Mesenteric fat pad (tissue), 1 donor: ENCODE data around the gene NEUROD2. TPM values are rescaled to one million over a fixed set of nuclear protein-coding genes. Genes with fewer than 3 reads are reported as not detected.

Source experiments
- DNase-seq: peaks from one replicate; pipeline ENCODE4 v3.0.0-alpha.2; 2020; ENCODE audit warnings: low spot score
- total RNA-seq: library from RNA; stranded (reverse); fragmentation: NEBNext Ultra II Directional; extraction: Animal tissue kit (Norgen Biotek cat#: 25700); gene quantifications from one replicate; pipeline ENCODE4 v1.2.1, GENCODE V29; 2021
- donor health status: DM: yes; HTN: yes; CAD: no.

NEUROD2 gene
- total RNA-seq, 1 donor from 2014 or later, result not detected

DNA sequence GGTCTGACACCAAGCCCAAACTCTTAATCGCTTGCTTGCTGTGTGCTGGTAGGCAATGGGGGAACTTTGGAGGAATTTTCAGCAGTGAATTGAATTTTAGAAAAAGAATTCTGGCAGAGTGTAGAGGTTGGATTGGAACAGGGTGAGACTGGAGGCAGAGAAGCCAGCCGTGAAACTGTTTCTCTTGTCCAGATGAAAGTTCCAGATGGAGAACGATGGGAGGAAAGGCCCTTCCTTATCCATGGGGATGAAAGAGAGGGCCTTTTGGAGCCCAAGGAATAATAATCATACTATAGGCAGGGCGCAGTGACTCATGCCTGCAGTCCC is 26.0 kb downstream of the NEUROD2 start:
- DNase-seq, result no peak

DNA sequence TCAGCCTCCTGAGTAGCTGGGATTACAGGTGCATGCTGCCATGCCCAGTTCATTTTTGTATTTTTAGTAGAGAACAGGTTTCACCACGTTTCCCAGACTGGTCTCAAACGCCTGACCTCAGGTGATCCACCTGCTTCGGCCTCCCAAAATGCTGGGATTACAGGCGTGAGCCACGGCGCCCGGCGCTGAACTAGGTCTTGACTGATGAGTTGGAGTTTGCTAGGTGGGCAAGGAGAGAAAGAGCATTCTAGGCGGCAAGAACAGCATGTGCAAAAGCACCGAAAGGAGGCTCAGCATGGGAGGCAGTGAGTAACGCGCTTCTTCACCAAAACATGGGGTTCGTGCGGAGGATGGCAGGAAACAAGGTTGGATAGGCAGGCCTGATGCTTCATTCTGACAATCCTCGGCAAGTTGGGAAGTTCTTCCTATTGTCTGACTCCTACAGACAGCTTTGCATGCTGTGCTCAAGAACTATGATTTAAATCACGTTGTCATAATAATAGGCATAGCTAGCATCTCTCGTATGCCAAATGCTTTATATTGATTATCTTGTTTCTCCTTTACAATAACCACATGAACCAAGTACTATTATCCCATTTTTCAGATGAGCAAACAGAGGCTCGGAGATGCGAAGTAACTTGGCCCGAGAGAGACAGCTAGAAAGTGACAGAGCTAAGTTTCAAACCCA is 26.5 kb downstream of the NEUROD2 start:
- DNase-seq, result no peak

DNA sequence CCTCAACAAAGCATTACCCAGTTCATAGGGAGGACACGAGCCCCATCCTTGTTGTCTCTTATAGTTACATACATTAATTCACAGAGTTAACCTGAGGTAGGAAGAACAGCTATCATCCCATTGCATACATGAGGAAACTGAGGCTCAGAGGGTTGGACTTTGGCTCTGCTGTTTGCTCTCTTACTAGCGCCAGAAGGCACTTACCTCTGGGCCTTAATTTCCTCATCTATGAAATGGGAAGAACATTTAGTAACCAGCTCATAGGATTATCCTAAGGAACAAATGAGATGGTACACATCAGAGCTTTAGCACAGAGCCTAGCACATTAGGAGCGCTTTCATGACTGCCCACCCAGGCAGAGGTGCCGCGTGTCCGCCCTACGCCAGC is 27.6 kb downstream of the NEUROD2 start:
- no peak for DNase-seq

DNA sequence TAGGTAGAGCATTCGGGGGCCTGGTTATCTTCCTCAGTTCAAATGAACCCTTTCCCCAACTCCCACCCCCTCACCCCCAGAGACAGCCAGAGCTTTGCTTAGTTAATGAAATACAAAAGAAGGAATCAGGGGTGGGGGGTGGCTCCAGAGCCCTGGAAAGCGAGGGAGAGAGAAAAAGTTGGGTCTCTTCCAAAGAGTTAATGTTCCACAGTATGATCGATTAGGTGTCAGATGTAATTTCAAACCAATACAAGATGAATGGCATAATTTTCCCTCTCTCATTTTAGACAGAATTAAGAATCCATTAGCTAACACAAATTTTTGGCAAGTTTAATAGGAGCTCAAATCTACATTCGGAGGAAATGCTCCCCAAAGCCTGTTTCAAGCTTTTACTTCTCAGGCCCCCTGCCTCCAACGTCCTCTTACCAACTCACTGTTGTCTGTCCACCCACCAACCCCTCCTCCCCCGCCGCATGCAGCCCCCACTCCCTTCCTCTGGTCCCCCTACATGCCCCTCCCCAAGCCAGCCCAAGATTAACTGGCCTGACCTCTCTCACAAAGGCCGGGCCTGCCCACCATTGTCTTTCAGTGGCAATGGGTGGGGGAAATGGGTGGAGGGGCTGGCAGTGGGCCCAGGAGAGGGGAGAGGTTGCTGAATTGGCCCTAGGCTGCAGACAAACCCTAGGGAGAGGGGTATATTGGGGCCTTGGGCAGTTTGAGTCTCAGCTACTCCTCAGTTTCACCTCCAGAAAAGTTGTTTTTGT is 28.2 kb downstream of the NEUROD2 start:
- no peak for DNase-seq

DNA sequence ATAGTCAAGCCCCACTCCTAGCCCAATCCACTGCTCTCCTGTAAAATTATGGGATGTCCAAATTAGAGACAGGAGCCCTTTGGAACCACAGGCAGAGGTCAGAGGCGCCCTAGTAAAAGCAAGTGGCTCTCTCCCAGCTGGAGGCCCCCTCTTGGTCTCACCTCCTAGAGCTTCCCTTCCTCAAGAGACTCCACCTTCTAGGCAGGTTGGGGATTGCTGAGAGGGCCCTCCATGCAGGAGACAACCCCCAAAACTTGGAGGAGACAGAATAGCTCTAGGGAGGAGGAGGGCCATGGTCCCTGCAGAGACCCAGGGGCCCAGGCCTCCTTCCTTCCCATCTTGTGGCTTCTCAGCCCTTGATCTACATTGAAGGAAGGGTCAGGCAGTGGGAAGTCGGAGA is 29.4 kb downstream of the NEUROD2 start:
- no peak for DNase-seq

DNA sequence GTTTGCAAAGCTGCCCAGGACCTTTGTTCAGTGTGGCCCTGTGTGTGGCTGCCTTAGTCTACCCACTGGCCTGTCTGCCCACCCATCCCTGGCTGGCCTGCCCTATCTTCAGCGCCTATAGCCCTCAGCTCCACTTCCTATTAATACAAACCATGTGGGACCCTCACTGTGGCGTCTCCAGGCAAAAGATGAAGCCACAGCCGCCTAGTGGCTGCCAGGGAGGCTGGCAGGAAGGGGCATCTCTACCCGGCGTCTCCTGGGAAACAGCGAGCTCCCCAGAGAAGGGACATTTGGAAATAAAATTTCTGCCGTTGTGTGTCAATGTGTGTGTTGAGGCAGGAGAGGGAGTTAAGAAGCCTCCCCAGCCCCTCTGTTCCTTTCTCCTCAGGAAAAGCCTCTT is 31.5 kb downstream of the NEUROD2 start:
- DNase-seq, result no peak

DNA sequence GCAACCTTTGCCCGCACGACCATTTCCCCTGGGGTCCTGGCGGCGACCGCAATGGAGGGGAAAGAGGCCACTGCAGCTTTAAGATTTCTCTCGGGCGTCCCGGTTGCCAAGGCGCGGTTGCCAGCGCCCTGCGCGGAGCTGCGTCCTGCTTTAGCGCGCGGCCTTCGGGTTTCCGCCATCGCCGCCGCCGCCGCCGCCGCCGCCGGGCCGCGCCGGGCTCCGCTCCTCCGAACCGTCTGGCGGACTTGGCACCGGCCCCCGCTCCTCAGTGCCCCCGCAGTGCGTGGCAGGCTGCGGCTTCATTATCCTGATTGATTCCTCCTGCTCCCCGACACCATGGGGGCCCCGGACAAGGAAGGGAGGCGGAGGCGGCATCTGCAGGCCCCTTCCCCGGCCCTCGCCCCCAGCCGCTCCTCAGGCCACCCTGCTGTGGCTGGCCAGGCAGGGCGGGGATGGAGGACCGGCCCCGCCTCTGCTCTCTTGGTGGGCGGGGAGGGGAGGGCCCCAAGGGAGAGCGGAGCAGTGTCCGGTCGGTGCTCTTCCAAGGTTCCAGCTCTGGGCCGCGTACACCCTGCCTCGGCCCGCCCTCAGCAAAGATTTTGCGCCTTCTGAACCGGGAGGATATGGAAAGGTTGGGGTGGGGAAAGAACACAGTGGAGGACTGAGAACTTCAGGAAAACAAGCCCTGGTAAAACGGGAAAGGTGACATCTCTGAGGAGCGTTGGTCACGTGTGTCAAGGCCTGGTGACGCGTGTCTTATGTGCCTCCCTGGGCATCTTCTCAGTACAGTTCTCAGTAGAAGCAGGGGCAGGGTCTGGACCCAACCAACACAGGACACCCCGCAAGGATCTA is 34.0 kb downstream of the NEUROD2 start:
- no peak for DNase-seq

DNA sequence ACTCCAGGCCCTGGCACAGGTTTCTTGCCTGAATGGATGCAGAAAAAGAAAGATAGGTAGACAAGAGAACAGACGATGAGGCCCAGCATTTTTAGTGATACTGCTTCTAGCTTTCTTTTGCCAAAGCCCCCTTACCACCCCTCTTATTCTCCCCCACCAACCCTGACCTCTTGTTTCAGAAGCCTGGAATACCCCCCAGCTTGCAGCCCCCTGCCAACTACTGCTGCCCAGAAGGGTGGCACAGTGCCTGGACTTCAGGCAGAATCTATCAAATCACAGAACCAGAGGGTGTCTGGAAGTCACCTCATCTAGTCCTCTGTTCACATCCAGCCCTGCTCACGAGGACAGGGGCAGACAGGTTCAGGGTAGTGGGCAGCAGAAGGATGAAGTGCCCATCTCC is 35.6 kb downstream of the NEUROD2 start:
- DNase-seq, result no peak

DNA sequence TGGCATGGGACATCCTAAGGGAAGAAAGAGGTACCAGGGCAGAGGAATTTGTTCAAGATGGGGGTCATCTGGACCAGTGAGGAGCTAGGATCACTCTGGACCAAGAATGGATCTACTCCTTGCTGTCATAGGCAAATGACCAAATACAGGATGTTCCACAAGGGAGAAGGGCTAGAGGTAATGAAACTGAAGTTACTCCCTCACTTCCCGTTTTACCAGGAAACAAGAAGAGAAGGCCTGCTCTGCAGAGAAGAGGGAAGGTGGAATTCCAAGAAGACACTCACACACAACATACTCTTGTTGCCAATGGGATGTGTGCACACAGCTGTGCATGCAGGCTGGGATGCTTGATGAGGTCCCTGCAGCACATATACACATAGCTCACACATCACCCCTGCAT is 38.6 kb downstream of the NEUROD2 start:
- no peak for DNase-seq

DNA sequence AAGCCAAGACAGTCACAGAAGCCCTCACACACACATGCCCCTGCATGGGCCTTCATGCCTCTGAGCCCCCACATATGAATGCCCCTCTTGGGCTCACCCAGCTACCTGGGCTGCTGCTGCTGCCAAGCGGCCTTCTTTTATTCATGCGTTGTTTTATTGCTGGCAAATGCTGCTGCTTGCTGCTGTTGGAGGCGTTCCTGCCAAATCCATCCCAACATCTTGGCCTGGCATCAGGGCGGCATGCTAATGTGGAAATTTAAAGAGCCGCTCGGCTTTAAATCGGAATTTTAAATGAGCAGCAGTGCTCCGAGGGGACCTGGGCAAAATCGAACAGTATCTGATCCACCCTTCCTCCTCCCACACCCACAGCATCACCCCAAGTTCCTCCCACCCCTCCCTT is 39.0 kb downstream of the NEUROD2 start:
- no peak for DNase-seq

DNA sequence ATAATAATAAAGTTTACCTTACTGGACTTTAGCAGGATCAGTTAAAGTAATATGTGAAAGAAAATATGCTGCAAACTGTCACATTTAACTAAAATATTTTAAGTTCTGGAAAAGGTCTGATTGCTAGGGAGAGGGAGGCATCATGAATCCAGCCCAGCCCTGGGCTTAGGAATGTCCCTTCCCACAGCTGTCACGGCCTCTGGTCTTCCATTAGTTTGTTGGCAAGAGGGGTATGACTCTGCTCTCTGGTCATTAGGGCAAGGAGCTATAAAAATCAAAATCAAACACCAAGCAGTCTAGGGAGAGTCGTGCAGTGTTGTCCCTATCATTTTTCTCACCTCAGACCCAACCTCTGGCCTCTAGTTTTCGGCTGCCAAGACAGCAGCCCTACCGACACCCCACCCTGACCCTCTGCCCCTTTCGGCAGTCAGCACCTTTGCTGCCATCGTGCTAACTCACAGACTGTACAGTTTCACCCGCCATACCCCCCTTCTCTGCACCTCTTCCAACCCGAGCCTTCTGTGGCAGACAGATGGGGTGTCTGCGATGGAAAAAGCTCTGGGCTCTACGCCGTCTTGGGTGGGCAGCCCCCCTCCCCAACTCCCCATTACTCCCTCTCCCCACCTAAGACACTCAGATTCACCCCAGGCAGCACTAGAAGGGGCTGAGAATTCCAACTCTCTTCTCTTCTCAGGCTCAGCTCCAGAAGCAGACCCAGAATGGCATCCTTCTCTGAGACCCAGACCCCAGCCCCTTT is 41.4 kb downstream of the NEUROD2 start:
- DNase-seq, result no peak

DNA sequence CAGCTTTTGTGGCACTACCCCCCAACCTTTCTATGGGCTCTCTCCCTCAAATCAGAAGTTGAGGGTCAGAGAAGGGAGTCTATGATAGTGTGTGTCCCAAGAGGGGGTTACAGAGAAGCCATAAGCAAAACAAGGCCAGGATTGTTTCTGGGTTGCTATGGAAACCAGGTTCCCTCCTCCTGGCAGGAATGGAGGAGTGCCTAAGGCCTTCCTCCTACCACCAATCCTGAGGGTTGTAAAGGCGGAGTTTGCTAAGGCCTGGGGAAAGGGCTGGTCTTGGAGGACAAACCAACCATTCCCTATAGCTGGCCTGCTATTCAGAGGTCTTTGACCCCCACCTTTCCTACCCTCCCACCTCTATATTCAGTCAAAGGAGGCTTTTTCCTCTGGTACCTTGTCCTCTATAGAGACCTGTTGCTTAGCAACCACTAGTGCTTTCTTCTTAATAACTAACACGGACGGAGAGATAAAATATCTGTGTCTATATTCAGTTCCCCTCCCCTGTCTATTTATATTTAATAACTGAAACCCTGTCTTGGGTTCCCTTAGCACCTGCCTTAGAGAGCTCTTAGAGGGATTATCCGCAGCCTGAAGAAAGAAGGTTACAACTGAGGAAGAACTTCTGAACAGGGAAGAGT is 43.4 kb downstream of the NEUROD2 start:
- no peak for DNase-seq

DNA sequence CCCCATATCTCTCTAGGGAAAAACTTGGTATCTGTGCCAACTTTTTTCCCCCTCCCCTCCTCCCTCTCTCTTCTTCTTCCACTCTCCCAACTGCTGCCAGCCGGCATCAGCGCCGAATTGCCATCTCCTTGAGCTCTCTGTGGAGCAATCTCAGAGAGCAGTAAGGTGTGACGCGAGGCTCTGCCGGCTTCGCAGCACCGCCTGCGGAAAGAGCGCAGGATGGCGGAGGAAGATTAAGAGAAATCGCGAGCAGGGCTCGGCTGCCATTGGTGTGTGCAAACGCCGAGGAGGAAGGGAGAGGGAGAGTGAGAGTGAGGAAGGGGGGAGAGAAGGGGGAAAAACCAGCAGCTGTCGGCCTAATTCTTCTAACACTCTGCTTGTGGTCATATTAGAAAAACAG is 44.2 kb downstream of the NEUROD2 start:
- no peak for DNase-seq

DNA sequence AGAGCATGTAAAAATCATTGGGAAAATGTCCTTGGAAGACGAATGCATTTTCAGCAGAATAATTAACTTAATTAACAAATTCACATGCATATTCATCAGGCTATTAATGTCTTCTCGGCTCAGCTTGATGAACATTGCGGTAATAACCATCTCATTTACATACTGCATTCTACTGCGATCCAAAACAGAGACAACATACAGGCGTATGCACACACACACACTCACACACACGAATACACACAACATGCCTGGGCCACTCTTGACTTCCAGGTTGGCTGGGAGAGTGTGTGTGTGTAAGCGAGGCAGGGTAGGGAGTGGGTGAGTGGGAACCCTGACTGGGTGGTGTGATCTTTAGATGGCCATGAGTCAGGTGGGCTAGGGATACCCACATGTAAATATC is 44.7 kb downstream of the NEUROD2 start:
- no peak for DNase-seq

DNA sequence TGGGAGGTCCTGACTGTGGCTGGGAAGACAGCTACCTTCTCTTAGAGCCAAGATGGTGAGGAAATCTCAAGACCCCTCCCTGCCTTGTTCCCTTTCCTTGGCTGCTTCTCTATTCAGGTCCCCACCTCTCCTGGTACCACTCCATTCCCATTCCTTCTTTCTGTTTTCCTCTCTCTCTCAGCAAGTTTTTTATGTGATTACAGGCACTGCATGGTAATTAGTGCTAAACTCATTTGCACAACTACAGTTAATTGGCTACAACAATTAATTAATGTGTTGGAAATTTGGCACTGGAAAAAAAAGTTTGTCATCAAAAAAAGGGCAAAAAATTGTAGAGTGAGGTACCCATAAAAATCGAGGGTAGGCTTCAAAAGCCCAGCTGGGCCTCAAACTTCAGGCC is 45.3 kb downstream of the NEUROD2 start:
- DNase-seq, result no peak

DNA sequence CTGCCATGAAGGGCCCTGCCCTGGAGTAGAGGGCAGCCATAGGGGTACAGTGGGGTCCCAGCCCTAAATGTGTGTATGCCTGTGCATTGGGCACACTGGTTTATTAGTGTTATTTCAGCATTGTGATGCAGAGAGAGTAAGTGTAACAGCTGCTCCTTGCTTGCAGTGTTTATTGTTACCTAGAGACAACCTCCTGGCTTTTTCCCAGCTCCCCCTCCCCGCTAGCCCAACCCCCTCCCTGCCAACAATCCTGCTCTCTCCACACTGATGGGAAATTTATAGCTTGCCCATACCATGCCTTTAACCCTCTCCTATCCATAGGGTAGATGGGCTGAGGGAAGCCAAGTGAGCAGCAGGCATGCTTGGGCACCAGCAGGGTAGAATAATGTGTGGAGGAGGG is 51.3 kb downstream of the NEUROD2 start:
- DNase-seq, result no peak

DNA sequence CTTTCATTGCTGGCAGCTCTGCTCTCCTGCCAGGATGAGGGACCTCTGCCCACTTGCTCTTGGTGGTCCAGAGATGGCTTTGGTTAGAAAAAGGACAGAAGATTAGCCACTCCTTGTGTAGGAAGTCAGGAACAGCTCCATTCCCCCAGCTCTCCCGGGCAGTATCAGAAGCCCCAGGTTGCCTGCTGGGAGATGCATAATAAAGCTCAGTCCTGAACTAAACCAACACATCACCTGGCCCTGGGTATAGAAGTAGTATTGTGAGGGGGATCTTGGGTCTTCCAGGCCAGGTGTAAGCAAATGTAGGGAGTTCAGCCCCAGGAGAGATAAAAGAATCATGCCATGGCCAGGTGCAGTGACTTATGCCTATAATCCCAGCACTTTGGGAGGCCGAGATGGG is 52.4 kb downstream of the NEUROD2 start:
- no peak for DNase-seq
